MM.1S (cell line): ENCODE results near the gene NRXN3.

ENCODE experiments used
- DNase-seq: peaks from one replicate; pipeline ENCODE4 v3.0.0-alpha.2; 2015
- H2AFZ ChIP-seq: fragments of 300-600 bp; sonication (generic); 2 replicates; pipeline ENCODE4 v1.6.0; 2016; ENCODE audit warnings: antibody characterized with exemption, low read length
- H3F3A ChIP-seq: fragments of 300-600 bp; sonication (generic); 2 replicates; pipeline ENCODE4 v1.6.1; 2016; ENCODE audit warnings: mild to moderate bottlenecking, antibody characterized with exemption, low read length, moderate library complexity, mixed read lengths; ENCODE audit not compliant: insufficient read depth
- H3K27ac ChIP-seq: fragments of 300-600 bp; sonication (generic); 2 replicates; pipeline ENCODE4 v1.5.1; 2016; ENCODE audit warnings: mild to moderate bottlenecking, low read length
- H3K27me3 ChIP-seq: fragments of 300-600 bp; sonication (generic); replicated peaks from 2 replicates; pipeline ENCODE4 v1.6.0; 2016; ENCODE audit warnings: low read length; ENCODE audit not compliant: insufficient read depth
- H3K36me3 ChIP-seq: fragments of 300-600 bp; sonication (generic); replicated peaks from 2 replicates; pipeline ENCODE4 v1.6.1; 2016; ENCODE audit warnings: mild to moderate bottlenecking, low read length, mixed read lengths; ENCODE audit not compliant: insufficient read depth
- H3K4me1 ChIP-seq: fragments of 300-600 bp; sonication (generic); 2 replicates; pipeline ENCODE4 v1.6.1; 2016; ENCODE audit warnings: low read length, mixed read lengths
- H3K4me2 ChIP-seq: fragments of 300-600 bp; sonication (generic); 2 replicates; pipeline ENCODE4 v1.6.0; 2016; ENCODE audit warnings: low read depth, low read length
- H3K4me3 ChIP-seq: fragments of 300-600 bp; sonication (generic); 2 replicates; pipeline ENCODE4 v1.5.1; 2016; ENCODE audit warnings: low read length, mixed read lengths
- H3K79me2 ChIP-seq: fragments of 300-600 bp; sonication (generic); 2 replicates; pipeline ENCODE4 v1.6.1; 2016; ENCODE audit warnings: mixed run types, low read length, mixed read lengths
- H3K9ac ChIP-seq: fragments of 300-600 bp; sonication (generic); 2 replicates; pipeline ENCODE4 v1.6.1; 2016; ENCODE audit warnings: low read length, mixed read lengths
- H3K9me2 ChIP-seq: fragments of 300-600 bp; sonication (generic); replicated peaks from 2 replicates; pipeline ENCODE4 v1.6.1; 2016; ENCODE audit warnings: mild to moderate bottlenecking, low read length, mixed read lengths; ENCODE audit not compliant: insufficient read depth
- H3K9me3 ChIP-seq: fragments of 300-600 bp; sonication (generic); replicated peaks from 2 replicates; pipeline ENCODE4 v1.6.1; 2016; ENCODE audit warnings: mild to moderate bottlenecking, low read length, mixed read lengths; ENCODE audit not compliant: insufficient read depth
- H4K20me1 ChIP-seq: fragments of 300-600 bp; sonication (generic); 2 replicates; pipeline ENCODE4 v1.6.1; 2016; ENCODE audit warnings: mild to moderate bottlenecking, low read length, moderate library complexity, mixed read lengths; ENCODE audit not compliant: insufficient read depth
- EZH2 ChIP-seq: fragments of 300-600 bp; sonication (generic); optimal IDR thresholded peaks from 2 replicates; pipeline ENCODE3; 2017; ENCODE audit warnings: low read depth, mild to moderate bottlenecking, antibody characterized with exemption, low read length, mixed read lengths
- EZH2phosphoT487 ChIP-seq: fragments of 300-600 bp; sonication (generic); IDR thresholded peaks from 2 replicates; pipeline ENCODE4 v1.6.1; 2018; ENCODE audit warnings: antibody characterized with exemption, low read length
- TF ChIP-seq, protein P1 (sequence below): fragments of 300-600 bp; sonication (generic); IDR thresholded peaks from 2 replicates; pipeline ENCODE4 v1.5.1; 2016; ENCODE audit warnings: antibody characterized with exemption, low read length, mixed read lengths

Gene NRXN3

DNA sequence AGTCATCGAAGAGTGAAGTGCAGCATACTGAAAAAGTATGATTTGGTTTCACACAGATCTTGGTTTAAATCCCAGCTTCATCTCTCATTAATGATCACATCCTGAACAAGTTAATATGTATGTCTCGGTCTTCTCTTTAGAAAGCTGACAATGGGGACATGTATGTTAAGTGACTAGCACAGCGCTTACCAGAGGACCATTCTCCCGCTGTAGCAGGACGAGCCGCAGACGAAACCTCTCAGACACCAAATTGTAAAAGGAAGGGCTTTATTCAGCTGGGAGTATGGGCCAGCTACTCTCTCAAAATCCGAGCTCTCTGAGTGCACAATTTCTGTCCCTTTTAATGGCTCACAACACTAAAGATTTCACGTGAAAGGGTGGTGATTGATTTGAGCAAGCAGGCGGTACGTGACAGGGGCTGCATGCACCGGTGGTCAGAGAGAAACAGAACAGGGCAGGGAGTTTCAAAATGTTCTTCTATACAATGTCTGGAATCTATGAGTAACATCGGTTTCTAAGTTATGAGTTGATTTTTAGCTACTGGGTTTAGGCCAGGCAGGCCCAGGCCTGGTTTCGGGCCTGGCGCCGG, 1358.7 kb downstream of the NRXN3 start:
- no peak overlapping the region for H3K27ac ChIP-seq
- no peaks in the 10 kb centered on the region for H3K9me2 ChIP-seq
- no peak overlapping the region for H3K4me3 ChIP-seq
- no peaks in the 10 kb centered on the region for H3K9me3 ChIP-seq
- no peak for TF ChIP-seq EZH2phosphoT487
- TF ChIP-seq EZH2: no peak
- TF ChIP-seq, protein P1, sequence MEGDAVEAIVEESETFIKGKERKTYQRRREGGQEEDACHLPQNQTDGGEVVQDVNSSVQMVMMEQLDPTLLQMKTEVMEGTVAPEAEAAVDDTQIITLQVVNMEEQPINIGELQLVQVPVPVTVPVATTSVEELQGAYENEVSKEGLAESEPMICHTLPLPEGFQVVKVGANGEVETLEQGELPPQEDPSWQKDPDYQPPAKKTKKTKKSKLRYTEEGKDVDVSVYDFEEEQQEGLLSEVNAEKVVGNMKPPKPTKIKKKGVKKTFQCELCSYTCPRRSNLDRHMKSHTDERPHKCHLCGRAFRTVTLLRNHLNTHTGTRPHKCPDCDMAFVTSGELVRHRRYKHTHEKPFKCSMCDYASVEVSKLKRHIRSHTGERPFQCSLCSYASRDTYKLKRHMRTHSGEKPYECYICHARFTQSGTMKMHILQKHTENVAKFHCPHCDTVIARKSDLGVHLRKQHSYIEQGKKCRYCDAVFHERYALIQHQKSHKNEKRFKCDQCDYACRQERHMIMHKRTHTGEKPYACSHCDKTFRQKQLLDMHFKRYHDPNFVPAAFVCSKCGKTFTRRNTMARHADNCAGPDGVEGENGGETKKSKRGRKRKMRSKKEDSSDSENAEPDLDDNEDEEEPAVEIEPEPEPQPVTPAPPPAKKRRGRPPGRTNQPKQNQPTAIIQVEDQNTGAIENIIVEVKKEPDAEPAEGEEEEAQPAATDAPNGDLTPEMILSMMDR: no peak
- H3K27me3 ChIP-seq: no peaks in the 10 kb centered on the region
- no peaks in the 10 kb centered on the region for H3K4me1 ChIP-seq
- H3K36me3 ChIP-seq: no peaks in the 10 kb centered on the region
- no peaks in the 10 kb centered on the region for H3F3A ChIP-seq
- H3K79me2 ChIP-seq: no peaks in the 10 kb centered on the region
- no peak overlapping the region for H3K4me2 ChIP-seq
- no peak for DNase-seq
- H4K20me1 ChIP-seq: no peaks in the 10 kb centered on the region
- H2AFZ ChIP-seq: no peak overlapping the region
- no peak overlapping the region for H3K9ac ChIP-seq

DNA sequence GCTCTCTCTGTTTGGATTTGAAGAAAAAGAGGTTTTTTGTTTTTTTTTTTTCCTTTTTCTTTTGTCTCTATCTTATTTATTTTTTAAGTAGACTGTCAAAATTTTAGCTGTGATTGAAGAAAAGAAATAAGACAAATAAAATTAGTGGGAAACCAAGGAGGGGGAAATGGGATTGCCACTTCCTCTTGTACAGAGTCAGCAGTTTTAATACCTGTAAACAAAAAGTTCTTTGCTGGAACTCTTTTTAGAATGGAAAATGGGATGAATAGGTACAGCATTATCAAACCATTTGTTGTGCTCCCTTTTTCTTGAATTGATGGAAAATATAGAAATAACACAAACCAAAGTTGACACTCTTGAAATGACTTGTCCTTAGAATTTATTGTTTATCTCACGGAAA, 1360.4 kb downstream of the NRXN3 start:
- Histone ChIP-seq H3K9me2 (no peaks in the 10 kb centered on the region), H3K79me2 (no peaks in the 10 kb centered on the region), H3F3A (no peaks in the 10 kb centered on the region), H3K9ac (no peak overlapping the region), H4K20me1 (no peaks in the 10 kb centered on the region), H3K4me3 (no peak overlapping the region), H3K36me3 (no peaks in the 10 kb centered on the region), H2AFZ (no peak overlapping the region), H3K27ac (no peak overlapping the region), H3K9me3 (no peaks in the 10 kb centered on the region), H3K27me3 (no peaks in the 10 kb centered on the region), H3K4me1 (no peaks in the 10 kb centered on the region), H3K4me2 (no peak overlapping the region)
- TF ChIP-seq EZH2phosphoT487 (no peak), EZH2 (no peak)
- TF ChIP-seq, protein P1: no peak
- no peak for DNase-seq

DNA sequence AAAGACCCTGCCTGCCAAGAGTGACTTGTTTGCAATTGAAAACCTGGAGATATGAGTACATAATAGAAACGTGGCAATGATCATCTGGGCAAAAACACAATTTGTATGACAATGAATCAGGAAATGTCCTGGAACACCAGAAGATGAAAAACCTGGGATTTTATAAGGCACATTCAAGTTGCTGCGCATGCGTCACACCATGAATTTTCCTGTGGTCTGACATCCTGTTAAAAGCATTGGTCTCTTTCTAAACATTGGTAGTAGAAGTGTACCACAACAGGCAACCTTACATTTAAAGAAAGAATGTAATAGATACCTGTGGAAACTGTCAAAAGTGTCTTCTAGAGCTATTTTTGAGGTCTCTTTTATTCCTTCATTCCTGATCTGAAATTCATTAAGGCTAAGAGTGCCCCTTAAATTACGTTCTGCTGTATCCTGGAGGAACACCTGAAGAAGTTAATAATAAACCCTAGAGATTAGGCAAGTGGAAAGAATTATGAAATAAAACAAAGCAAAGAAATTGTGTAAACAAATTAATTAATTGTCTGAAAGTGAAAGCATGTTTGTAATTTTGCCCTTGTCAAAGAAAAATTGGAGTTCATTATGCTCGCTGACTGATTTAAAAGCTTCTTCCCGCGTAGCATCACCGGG, 1364.7 kb downstream of the NRXN3 start:
- Histone ChIP-seq H3K4me1 (no peaks in the 10 kb centered on the region), H3K79me2 (no peaks in the 10 kb centered on the region), H3F3A (no peaks in the 10 kb centered on the region), H3K9me2 (no peaks in the 10 kb centered on the region), H3K36me3 (no peaks in the 10 kb centered on the region), H3K9me3 (no peaks in the 10 kb centered on the region), H3K27me3 (no peaks in the 10 kb centered on the region), H2AFZ (no peak overlapping the region), H3K9ac (no peak overlapping the region), H3K27ac (no peak overlapping the region), H3K4me2 (no peak overlapping the region), H3K4me3 (no peak overlapping the region), H4K20me1 (no peaks in the 10 kb centered on the region)
- DNase-seq: no peak
- TF ChIP-seq, protein P1: no peak
- TF ChIP-seq EZH2phosphoT487: no peak
- no peak for TF ChIP-seq EZH2
